Neuron (in vitro differentiated cells): ENCODE measurements around the gene CABP7.

ENCODE experiments used
- H2AFZ ChIP-seq: one replicate; pipeline ENCODE4 v1.6.1; 2013; ENCODE audit warnings: low read depth, mild to moderate bottlenecking, inconsistent platforms, low read length, moderate library complexity
- H3K27me3 ChIP-seq: one replicate; pipeline ENCODE4 v1.6.1; 2013; ENCODE audit warnings: low read length; ENCODE audit not compliant: insufficient read depth
- H3K36me3 ChIP-seq: one replicate; pipeline ENCODE4 v1.6.1; 2013; ENCODE audit warnings: low read length; ENCODE audit not compliant: insufficient read depth
- H3K4me1 ChIP-seq: one replicate; pipeline ENCODE4 v1.6.1; 2013; ENCODE audit warnings: low read length; ENCODE audit not compliant: insufficient read depth
- H3K4me3 ChIP-seq: 2 replicates; pipeline ENCODE4 v1.5.1; 2013; ENCODE audit warnings: mild to moderate bottlenecking, low read length, moderate library complexity
- H3K9me3 ChIP-seq: one replicate; pipeline ENCODE4 v1.6.1; 2013; ENCODE audit warnings: low read length

Gene CABP7

GRCh38 chr22:29734838-29735237, 15.0 kb downstream of the CABP7 start:
- no peak overlapping the region for H3K4me3 ChIP-seq
- no peak overlapping the region for H2AFZ ChIP-seq
- H3K36me3 ChIP-seq: peaks cover 3% of the 10 kb centered on the region

GRCh38 chr22:29735416-29735815, 15.6 kb downstream of the CABP7 start:
- Histone ChIP-seq H3K36me3 (peaks cover 3% of the 10 kb centered on the region), H2AFZ (no peak overlapping the region), H3K9me3 (no peaks in the 10 kb centered on the region), H3K4me3 (no peak overlapping the region), H3K4me1 (no peaks in the 10 kb centered on the region), H3K27me3 (no peaks in the 10 kb centered on the region)

More at GRCh38 chr22:29734838-29735237, 15.0 kb downstream of the CABP7 start:
- Histone ChIP-seq H3K4me1 (no peaks in the 10 kb centered on the region), H3K9me3 (no peaks in the 10 kb centered on the region), H3K27me3 (no peaks in the 10 kb centered on the region)

- Histone ChIP-seq H3K27me3 (no peaks in the 10 kb centered on the region), H3K4me3 (no peak overlapping the region), H3K4me1 (no peaks in the 10 kb centered on the region), H3K36me3 (peaks cover 4% of the 10 kb centered on the region), H2AFZ (no peak overlapping the region), H3K9me3 (no peaks in the 10 kb centered on the region)
Measured at GRCh38 chr22:29737251-29738117, 17.7 kb downstream of the CABP7 start.

GRCh38 chr22:29738118-29738815, 18.5 kb downstream of the CABP7 start:
- Histone ChIP-seq H3K27me3 (no peaks in the 10 kb centered on the region), H3K36me3 (peaks cover 4% of the 10 kb centered on the region), H2AFZ (no peak overlapping the region), H3K4me1 (no peaks in the 10 kb centered on the region), H3K4me3 (no peak overlapping the region), H3K9me3 (no peaks in the 10 kb centered on the region)

- no peaks in the 10 kb centered on the region for H3K9me3 ChIP-seq
- no peaks in the 10 kb centered on the region for H3K27me3 ChIP-seq
- no peaks in the 10 kb centered on the region for H3K4me1 ChIP-seq
- H3K36me3 ChIP-seq: peaks cover 4% of the 10 kb centered on the region
- no peak overlapping the region for H3K4me3 ChIP-seq
- H2AFZ ChIP-seq: no peak overlapping the region
Measured at GRCh38 chr22:29739346-29739875, 19.6 kb downstream of the CABP7 start.

- Histone ChIP-seq H3K27me3 (no peaks in the 10 kb centered on the region), H3K9me3 (no peaks in the 10 kb centered on the region), H2AFZ (no peak overlapping the region), H3K4me1 (no peaks in the 10 kb centered on the region), H3K4me3 (no peak overlapping the region), H3K36me3 (peaks cover 4% of the 10 kb centered on the region)
Measured at GRCh38 chr22:29740216-29740615, 20.4 kb downstream of the CABP7 start.

GRCh38 chr22:29741926-29742325, 22.1 kb downstream of the CABP7 start:
- H3K27me3 ChIP-seq: no peaks in the 10 kb centered on the region
- no peaks in the 10 kb centered on the region for H3K4me1 ChIP-seq
- H2AFZ ChIP-seq: no peak overlapping the region
- peaks cover 9% of the 10 kb centered on the region for H3K36me3 ChIP-seq
- H3K4me3 ChIP-seq: no peak overlapping the region
- H3K9me3 ChIP-seq: no peaks in the 10 kb centered on the region

- H3K4me1 ChIP-seq: no peaks in the 10 kb centered on the region
- H3K27me3 ChIP-seq: no peaks in the 10 kb centered on the region
- peaks cover 10% of the 10 kb centered on the region for H3K36me3 ChIP-seq
- H2AFZ ChIP-seq: no peak overlapping the region
- H3K4me3 ChIP-seq: no peak overlapping the region
- H3K9me3 ChIP-seq: no peaks in the 10 kb centered on the region
Measured at GRCh38 chr22:29742326-29742725, 22.5 kb downstream of the CABP7 start.

GRCh38 chr22:29744902-29745301, 25.1 kb downstream of the CABP7 start:
- Histone ChIP-seq H3K4me1 (no peaks in the 10 kb centered on the region), H3K9me3 (no peaks in the 10 kb centered on the region), H2AFZ (no peak overlapping the region), H3K4me3 (no peak overlapping the region), H3K27me3 (no peaks in the 10 kb centered on the region), H3K36me3 (peaks cover 19% of the 10 kb centered on the region)

GRCh38 chr22:29747832-29748231, 28.0 kb downstream of the CABP7 start:
- Histone ChIP-seq H3K36me3 (peaks cover 15% of the 10 kb centered on the region), H3K27me3 (no peaks in the 10 kb centered on the region), H3K9me3 (no peaks in the 10 kb centered on the region), H2AFZ (no peak overlapping the region), H3K4me3 (no peak overlapping the region), H3K4me1 (no peaks in the 10 kb centered on the region)

- no peaks in the 10 kb centered on the region for H3K4me1 ChIP-seq
- no peak overlapping the region for H3K4me3 ChIP-seq
- peaks cover 15% of the 10 kb centered on the region for H3K36me3 ChIP-seq
- H3K9me3 ChIP-seq: no peaks in the 10 kb centered on the region
- no peak overlapping the region for H2AFZ ChIP-seq
- H3K27me3 ChIP-seq: no peaks in the 10 kb centered on the region
Measured at GRCh38 chr22:29748248-29748893, 28.6 kb downstream of the CABP7 start.

GRCh38 chr22:29750029-29750428, 30.2 kb downstream of the CABP7 start:
- no peaks in the 10 kb centered on the region for H3K27me3 ChIP-seq
- peaks cover 15% of the 10 kb centered on the region for H3K36me3 ChIP-seq
- no peaks in the 10 kb centered on the region for H3K9me3 ChIP-seq
- no peak overlapping the region for H2AFZ ChIP-seq
- H3K4me3 ChIP-seq: no peak overlapping the region
- no peaks in the 10 kb centered on the region for H3K4me1 ChIP-seq
